GM18868 (cell line): ENCODE measurements around the gene STT3A.

Experiments
- ATAC-seq: cut with Tn5 transposase; IDR thresholded peaks from one replicate; pipeline ENCODE4 v1.9.1; 2021; ENCODE audit warnings: mild to moderate bottlenecking, moderate library complexity; ENCODE audit not compliant: unreplicated experiment

The STT3A gene

GRCh38 chr11:125649465-125650166 lies 57.0 kb downstream of the STT3A start:
- ATAC-seq = no peak

- no peak for ATAC-seq
Measured at GRCh38 chr11:125662689-125663088, 70.0 kb downstream of the STT3A start.

GRCh38 chr11:125663910-125664309 lies 71.3 kb downstream of the STT3A start:
- no peak for ATAC-seq

- ATAC-seq = no peak
Measured at GRCh38 chr11:125667151-125667550, 74.5 kb downstream of the STT3A start.

- no peak for ATAC-seq
Measured at GRCh38 chr11:125670172-125670571, 77.5 kb downstream of the STT3A start.

- ATAC-seq = no peak
Measured at GRCh38 chr11:125671561-125671960, 78.9 kb downstream of the STT3A start.
